ENCODE results near the gene ABCC3. TPM values are rescaled to one million over a fixed set of nuclear protein-coding genes. Genes with fewer than 3 reads are reported as not detected.

The ABCC3 gene
- total RNA-seq, 4 donors from 2014 or later: 2.0 to 18.7 (median 5.1) TPM

- peaks cover 0 to 7% (median 0%) of the 10 kb centered on the region in 3 donors for H3K4me1 ChIP-seq
- no peak overlapping the region for H3K4me3 ChIP-seq
- H3K27ac ChIP-seq: no peak overlapping the region
- TF ChIP-seq POLR2A (IDR thresholded peaks at IDR 0.05) (no peak), CTCF (IDR thresholded peaks at IDR 0.05) (no peak), EP300 (IDR thresholded peaks at IDR 0.05) (no peak), POLR2AphosphoS5 (IDR thresholded peaks at IDR 0.05) (no peak)
- 87 to 100% methylated on average over 2 to 4 of the region's 6 CpGs for WGBS, 2 donors (ENCODE audit: low coverage in 1 of 2)
- ATAC-seq: no peak
- H3K27me3 ChIP-seq: peaks cover 16% of the 10 kb centered on the region
- H3K9me3 ChIP-seq: no peaks in the 10 kb centered on the region
- H3K36me3 ChIP-seq: no peaks in the 10 kb centered on the region
These were observed 23.0 kb upstream of the ABCC3 start for GRCh38 chr17:50611634-50612033.

DNA sequence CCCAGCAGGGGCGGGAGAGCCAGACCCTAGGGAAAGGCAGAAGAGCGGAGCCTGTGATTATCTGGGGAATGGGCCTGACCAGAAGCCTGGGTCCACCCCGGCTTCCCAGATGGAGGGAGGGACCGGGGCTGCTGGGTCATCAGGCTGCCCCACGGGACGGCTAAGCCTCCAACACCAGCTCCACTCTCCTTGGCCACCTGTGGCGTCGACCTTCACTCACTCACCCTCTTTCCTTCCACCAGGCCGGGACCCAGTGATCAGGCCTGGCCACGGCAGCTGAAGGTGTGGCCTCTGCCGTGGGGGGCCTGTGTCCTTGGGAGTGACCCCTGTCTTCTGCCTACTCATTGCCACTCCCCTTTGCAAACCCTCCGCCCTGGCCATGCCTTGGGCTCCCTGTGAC is 22.4 kb upstream of the ABCC3 start:
- 100% methylated on average over 7 of the region's 12 CpGs; no CpG with 5 or more reads in 1 of the 2 donors for WGBS, 2 donors (ENCODE audit: low coverage in 1 of 2)
- no peaks in the 10 kb centered on the region for H3K9me3 ChIP-seq
- no peaks in the 10 kb centered on the region for H3K36me3 ChIP-seq
- H3K4me1 ChIP-seq: peaks cover 0 to 7% (median 0%) of the 10 kb centered on the region in 3 donors
- no peak for ATAC-seq
- no peak for TF ChIP-seq CTCF (IDR thresholded peaks at IDR 0.05)
- peaks cover 12% of the 10 kb centered on the region for H3K27me3 ChIP-seq
- no peak overlapping the region for H3K4me3 ChIP-seq
- no peak overlapping the region for H3K27ac ChIP-seq

DNA sequence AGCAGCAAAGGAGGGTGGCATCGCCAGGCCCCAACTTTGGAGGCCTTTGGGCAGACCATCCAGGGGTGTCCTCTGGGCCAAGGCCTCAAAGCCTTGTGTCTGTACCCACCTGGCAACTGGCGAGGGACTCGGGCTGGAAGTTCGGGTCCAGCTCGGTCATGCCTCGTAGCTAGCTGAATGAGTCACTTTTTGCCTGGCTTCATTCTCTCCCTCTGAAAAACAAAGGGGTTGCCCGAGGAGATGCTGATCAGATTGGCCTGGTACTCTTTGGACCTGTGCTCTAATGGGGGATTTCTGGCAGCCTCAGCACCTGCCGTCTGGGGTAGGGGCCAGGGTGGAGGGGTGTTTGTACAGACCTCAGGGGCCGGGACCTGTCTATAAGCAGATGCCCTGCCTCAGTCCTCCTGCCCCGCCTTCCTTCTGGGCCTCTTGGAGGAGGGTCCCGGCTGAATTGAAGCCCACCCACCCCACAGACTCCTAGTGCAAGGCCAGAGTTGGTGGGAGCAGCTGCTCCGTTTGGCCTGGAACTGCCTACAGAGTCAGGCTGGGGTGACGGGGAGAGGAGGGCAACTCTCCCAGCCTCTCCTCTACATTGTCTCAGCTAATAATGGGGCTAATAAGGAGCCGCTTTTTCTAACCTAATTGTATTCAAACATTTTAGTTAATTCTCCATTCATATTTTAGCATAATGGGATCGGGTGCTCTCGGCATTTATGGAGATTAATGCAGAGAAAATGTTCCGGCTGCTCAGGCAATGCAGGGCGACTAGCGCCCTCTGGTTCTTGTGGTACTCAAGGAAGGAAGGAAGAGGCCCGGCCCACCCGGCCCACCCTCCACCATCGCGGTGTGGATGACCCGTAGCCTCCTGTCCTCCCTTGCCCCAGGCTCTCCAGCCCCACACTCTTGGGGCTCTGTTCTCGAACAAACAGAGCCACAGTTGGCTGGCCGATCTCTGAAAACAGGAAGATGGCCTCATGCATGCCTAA is 21.4 kb upstream of the ABCC3 start:
- H3K27me3 ChIP-seq: peaks cover 12% of the 10 kb centered on the region
- ATAC-seq: no peak
- H3K4me3 ChIP-seq: no peak overlapping the region
- H3K4me1 ChIP-seq: peaks cover 0 to 7% (median 0%) of the 10 kb centered on the region in 3 donors
- H3K27ac ChIP-seq: no peak overlapping the region
- 48 to 77% methylated on average over 9 to 11 of the region's 26 CpGs for WGBS, 2 donors (ENCODE audit: low coverage in 1 of 2)
- no peak for TF ChIP-seq POLR2AphosphoS5 (IDR thresholded peaks at IDR 0.05)
- peak in 1 of 4 experiments; percentile 26 for TF ChIP-seq CTCF (IDR thresholded peaks at IDR 0.05)
- no peak for TF ChIP-seq POLR2A (IDR thresholded peaks at IDR 0.05)
- H3K36me3 ChIP-seq: no peaks in the 10 kb centered on the region
- H3K9me3 ChIP-seq: no peaks in the 10 kb centered on the region

GRCh38 chr17:50614471-50615051 is 20.1 kb upstream of the ABCC3 start:
- Histone ChIP-seq H3K4me1 (peaks cover 0 to 7% (median 0%) of the 10 kb centered on the region in 3 donors), H3K4me3 (no peak overlapping the region), H3K27me3 (peaks cover 4% of the 10 kb centered on the region), H3K36me3 (no peaks in the 10 kb centered on the region), H3K27ac (no peak overlapping the region), H3K9me3 (no peaks in the 10 kb centered on the region)
- no peak for ATAC-seq
- 34 to 50% methylated on average over 1 to 4 of the region's 11 CpGs for WGBS, 2 donors (ENCODE audit: low coverage in 1 of 2)
- TF ChIP-seq CTCF (IDR thresholded peaks at IDR 0.05) (no peak), POLR2A (IDR thresholded peaks at IDR 0.05) (no peak), EP300 (IDR thresholded peaks at IDR 0.05) (no peak), POLR2AphosphoS5 (IDR thresholded peaks at IDR 0.05) (no peak)
